Nephron progenitor cell (in vitro differentiated cells): Measurements from ENCODE around the gene COPS6.

Source experiments
- DNase-seq: peaks from one replicate; pipeline ENCODE4 v3.0.0; 2021
- H3K27ac Mint-ChIP-seq: 2 replicates; pipeline ENCODE4 v1.8.0; 2021; ENCODE audit warnings: mild to moderate bottlenecking, moderate library complexity, mixed read lengths
- H3K27me3 Mint-ChIP-seq: 2 replicates; pipeline ENCODE4 v1.8.0; 2021; ENCODE audit warnings: mild to moderate bottlenecking, low read depth, mixed read lengths; ENCODE audit not compliant: poor library complexity
- H3K36me3 Mint-ChIP-seq: 2 replicates; pipeline ENCODE4 v1.8.0; 2021; ENCODE audit warnings: low read depth, mixed read lengths
- H3K4me1 Mint-ChIP-seq: 2 replicates; pipeline ENCODE4 v1.8.0; 2021; ENCODE audit warnings: mixed read lengths
- H3K4me3 Mint-ChIP-seq: 2 replicates; pipeline ENCODE4 v1.8.0; 2021; ENCODE audit warnings: mild to moderate bottlenecking, moderate library complexity, mixed read lengths
- H3K9me3 Mint-ChIP-seq: 2 replicates; pipeline ENCODE4 v1.8.0; 2021; ENCODE audit warnings: mild to moderate bottlenecking, moderate library complexity, mixed read lengths
- CTCF ChIP-seq: fragments of 200-600 bp; sonication (generic); IDR thresholded peaks from 2 replicates; pipeline ENCODE4 v1.5.0; 2021; ENCODE audit warnings: antibody characterized with exemption

Gene COPS6

GRCh38 chr7:100080907-100081534 lies 7.7 kb upstream of the COPS6 start:
- peaks cover 37% of the 10 kb centered on the region for H3K27me3 Mint-ChIP-seq
- no peak for DNase-seq

GRCh38 chr7:100081535-100082102 lies 7.2 kb upstream of the COPS6 start, which contains the start of gene ZNF3:
TSS of gene ZNF3 (minus strand) at chr7:100081723. CDS start at chr7:100077357, 4,366 bp downstream.
- H3K4me1 Mint-ChIP-seq, result peaks cover 19% of the 10 kb centered on the region
- peaks cover 51% of the 10 kb centered on the region for H3K36me3 Mint-ChIP-seq
- peak; percentile 88 for TF ChIP-seq CTCF
- peaks cover 32% of the 10 kb centered on the region for H3K27me3 Mint-ChIP-seq
- DNase-seq, result peak; percentile 98
- peak within 1 kb of the TSS; percentile 99 for H3K4me3 Mint-ChIP-seq
- peaks cover 50% of the 10 kb centered on the region for H3K9me3 Mint-ChIP-seq
- peak within 1 kb of the TSS; percentile 99 for H3K27ac Mint-ChIP-seq

More at GRCh38 chr7:100080907-100081534, 7.7 kb upstream of the COPS6 start:
- peaks cover 57% of the 10 kb centered on the region for H3K36me3 Mint-ChIP-seq
- H3K27ac Mint-ChIP-seq, result peak overlapping the region; percentile 98
- peaks cover 19% of the 10 kb centered on the region for H3K4me1 Mint-ChIP-seq
- TF ChIP-seq CTCF, result no peak
- H3K4me3 Mint-ChIP-seq, result peak overlapping the region; percentile 99
- peaks cover 56% of the 10 kb centered on the region for H3K9me3 Mint-ChIP-seq

GRCh38 chr7:100082978-100083377 lies 5.8 kb upstream of the COPS6 start:
- H3K4me1 Mint-ChIP-seq, result peaks cover 25% of the 10 kb centered on the region

GRCh38 chr7:100085515-100085914 lies 3.3 kb upstream of the COPS6 start:
- no peak for DNase-seq
- Mint-ChIP-seq H3K4me3 (no peak overlapping the region), H3K36me3 (peaks cover 21% of the 10 kb centered on the region), H3K27ac (no peak overlapping the region), H3K27me3 (peaks cover 25% of the 10 kb centered on the region), H3K4me1 (peaks cover 38% of the 10 kb centered on the region), H3K9me3 (peaks cover 12% of the 10 kb centered on the region)
- TF ChIP-seq CTCF, result no peak

More at GRCh38 chr7:100082978-100083377, 5.8 kb upstream of the COPS6 start:
- Mint-ChIP-seq H3K36me3 (peaks cover 37% of the 10 kb centered on the region), H3K9me3 (peaks cover 36% of the 10 kb centered on the region), H3K27me3 (peaks cover 25% of the 10 kb centered on the region), H3K27ac (peak overlapping the region; percentile 56), H3K4me3 (peak overlapping the region; percentile 99)
- DNase-seq, result no peak
- TF ChIP-seq CTCF, result no peak

- TF ChIP-seq CTCF, result no peak
- Mint-ChIP-seq H3K4me1 (peaks cover 42% of the 10 kb centered on the region), H3K36me3 (peaks cover 24% of the 10 kb centered on the region), H3K9me3 (no peaks in the 10 kb centered on the region), H3K27me3 (peaks cover 22% of the 10 kb centered on the region), H3K4me3 (peak overlapping the region; percentile 56), H3K27ac (no peak overlapping the region)
- no peak for DNase-seq
These were observed 1.6 kb upstream of the COPS6 start for GRCh38 chr7:100087055-100087750.
